Fibroblast of lung (primary cell): ENCODE data around the gene SRGAP2C.
"Not testable (repeated sequence)": the region's sequence is repeated elsewhere in the genome, so short reads cannot be mapped to it uniquely, and the experiment has no call there.

Source experiments
- CTCF ChIP-seq, 2 donors: IDR thresholded peaks in 1 of 2; conservative IDR thresholded peaks in 1 of 2; 1 replicate in 1 of 2; 2 replicates in 1 of 2; pipeline ENCODE4 v1.5.1; 2011 to 2012; ENCODE audit warnings: low read length in 2 of 2, control low read depth in 1 of 2, inconsistent platforms in 1 of 2, low read depth in 1 of 2, mild to moderate bottlenecking in 1 of 2
- EZH2 ChIP-seq: IDR thresholded peaks from 2 replicates; pipeline ENCODE4 v1.5.1; 2012; ENCODE audit warnings: low read length, control low read depth, mild to moderate bottlenecking; ENCODE audit errors: missing control alignments

GRCh38 chr1:121214544-121215156 is 29.9 kb downstream of the SRGAP2C start:
- TF ChIP-seq CTCF (conservative IDR thresholded peaks at IDR 0.05 in 1 of 2, IDR thresholded peaks at IDR 0.05 in 1 of 2; ENCODE audit: low read depth in 1 of 2, low read length in 2 of 2); EZH2: not testable (repeated sequence)
